Measurements from ENCODE around the gene PSMB7.

The PSMB7 gene

DNA sequence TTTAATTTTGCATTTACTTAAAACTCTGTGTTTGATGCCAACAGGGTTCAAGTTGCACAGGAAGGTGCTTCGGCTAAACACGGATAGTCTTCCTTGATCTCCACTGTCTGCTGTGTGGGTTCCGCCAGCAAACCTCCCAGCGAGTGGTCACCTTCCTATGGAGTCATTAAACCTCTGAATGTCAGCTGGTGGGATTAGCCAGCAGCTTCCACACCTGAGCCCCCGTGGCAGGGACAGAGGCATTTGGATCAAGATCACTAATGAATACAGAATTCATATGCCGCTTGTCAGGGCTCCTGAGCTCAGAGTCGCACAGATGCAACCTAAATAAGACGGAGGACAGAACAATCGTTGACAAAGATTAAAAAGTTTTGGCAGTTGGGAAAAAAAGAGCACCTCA lies 39.5 kb downstream of the PSMB7 start:
- Histone ChIP-seq H3K9me3 (ENCODE audit: insufficient read depth, low read depth, low read length) (0 out of 2 replicates have a peak, but pooled peaks cover 5% of the 10 kb centered on the region), H3K4me1 (ENCODE audit: insufficient read depth, low read length, poor library complexity, severe bottlenecking) (no peaks in the 10 kb centered on the region), H3K4me2 (ENCODE audit: low read depth, low read length, poor library complexity, severe bottlenecking) (no peak overlapping the region), H3K27me3 (ENCODE audit: insufficient read depth, low read length, poor library complexity, severe bottlenecking) (no peaks in the 10 kb centered on the region), H3K4me3 (ENCODE audit: low read length, poor library complexity, severe bottlenecking) (no peak overlapping the region), H3K36me3 (ENCODE audit: insufficient read depth, low read length) (peaks cover 30% of the 10 kb centered on the region), H3K79me2 (ENCODE audit: insufficient read depth, low read length) (peaks cover 53% of the 10 kb centered on the region; the same call in 1 of the 2 replicates), H3K9me2 (replicated peaks; ENCODE audit: low read depth, low read length) (no peaks in the 10 kb centered on the region), H3K9ac (ENCODE audit: low read depth, low read length, poor library complexity, severe bottlenecking) (no peak overlapping the region), H4K20me1 (ENCODE audit: insufficient read depth, low read length, poor library complexity, severe bottlenecking) (no peaks in the 10 kb centered on the region), H2AFZ (ENCODE audit: low read length) (no peak overlapping the region), H3F3A (ENCODE audit: low read depth) (no peaks in the 10 kb centered on the region)
- no peak for TF ChIP-seq CTCF (conservative IDR thresholded peaks at IDR 0.05; ENCODE audit: low read length)
- no peak for TF ChIP-seq EZH2phosphoT487 (IDR thresholded peaks at IDR 0.05; ENCODE audit: borderline replicate concordance)

DNA sequence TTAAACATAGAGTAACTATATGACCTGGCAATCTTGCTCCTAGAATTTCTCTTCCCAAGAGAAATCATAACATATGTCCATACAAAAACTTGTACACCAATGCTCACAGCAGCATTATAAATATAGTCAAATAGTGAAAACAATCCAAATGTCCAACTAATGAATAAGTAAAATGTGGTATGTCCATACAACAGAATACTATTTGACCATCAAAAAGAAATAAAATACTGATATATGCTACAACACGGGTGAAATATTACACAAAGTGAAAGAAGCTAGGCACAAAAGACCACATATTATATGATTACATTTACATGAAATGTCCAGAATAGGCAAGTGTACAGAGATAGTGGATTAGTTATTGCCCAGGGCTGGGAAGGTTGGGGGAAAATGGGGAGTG lies 41.4 kb downstream of the PSMB7 start:
- TF ChIP-seq CTCF (conservative IDR thresholded peaks at IDR 0.05; ENCODE audit: low read length) (no peak), EZH2phosphoT487 (IDR thresholded peaks at IDR 0.05; ENCODE audit: borderline replicate concordance) (no peak)
- H3K4me2 ChIP-seq (ENCODE audit: low read depth, low read length, poor library complexity, severe bottlenecking): no peak overlapping the region
- H3K79me2 ChIP-seq (ENCODE audit: insufficient read depth, low read length): peaks cover 60% of the 10 kb centered on the region; the same call in 1 of the 2 replicates
- no peaks in the 10 kb centered on the region for H3K27me3 ChIP-seq (ENCODE audit: insufficient read depth, low read length, poor library complexity, severe bottlenecking)
- H3K9me3 ChIP-seq (ENCODE audit: insufficient read depth, low read depth, low read length): 0 out of 2 replicates have a peak, but pooled peaks cover 5% of the 10 kb centered on the region
- no peaks in the 10 kb centered on the region for H4K20me1 ChIP-seq (ENCODE audit: insufficient read depth, low read length, poor library complexity, severe bottlenecking)
- H3K4me3 ChIP-seq (ENCODE audit: low read length, poor library complexity, severe bottlenecking): no peak overlapping the region
- H3K9ac ChIP-seq (ENCODE audit: low read depth, low read length, poor library complexity, severe bottlenecking): no peak overlapping the region
- H3F3A ChIP-seq (ENCODE audit: low read depth): no peaks in the 10 kb centered on the region
- peaks cover 16% of the 10 kb centered on the region for H3K36me3 ChIP-seq (ENCODE audit: insufficient read depth, low read length)
- H2AFZ ChIP-seq (ENCODE audit: low read length): no peak overlapping the region
- H3K9me2 ChIP-seq (replicated peaks; ENCODE audit: low read depth, low read length): no peaks in the 10 kb centered on the region
- H3K4me1 ChIP-seq (ENCODE audit: insufficient read depth, low read length, poor library complexity, severe bottlenecking): no peaks in the 10 kb centered on the region

DNA sequence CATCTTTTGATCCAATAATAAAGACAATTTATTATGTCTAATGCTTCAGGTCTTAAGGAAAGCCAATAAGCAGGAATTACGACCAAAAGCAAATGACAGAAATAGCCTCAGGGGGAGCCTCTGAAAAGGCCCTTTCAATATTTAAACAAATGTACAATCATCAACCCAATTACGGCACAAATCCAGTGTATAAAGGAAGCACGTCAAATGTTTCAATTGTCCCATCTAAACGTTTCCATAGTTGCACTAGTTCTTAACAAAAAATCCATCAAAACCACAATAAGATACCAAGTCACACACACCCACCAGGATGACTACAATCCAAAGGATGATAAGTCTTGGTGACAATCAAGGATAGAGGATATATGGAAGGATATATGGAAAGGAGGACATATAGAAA lies 41.9 kb downstream of the PSMB7 start:
- TF ChIP-seq CTCF (conservative IDR thresholded peaks at IDR 0.05; ENCODE audit: low read length): no peak
- TF ChIP-seq EZH2phosphoT487 (IDR thresholded peaks at IDR 0.05; ENCODE audit: borderline replicate concordance): no peak
- Histone ChIP-seq H3K79me2 (ENCODE audit: insufficient read depth, low read length) (peaks cover 61% of the 10 kb centered on the region; the same call in 1 of the 2 replicates), H3K4me2 (ENCODE audit: low read depth, low read length, poor library complexity, severe bottlenecking) (no peak overlapping the region), H3F3A (ENCODE audit: low read depth) (no peaks in the 10 kb centered on the region), H2AFZ (ENCODE audit: low read length) (no peak overlapping the region), H3K9ac (ENCODE audit: low read depth, low read length, poor library complexity, severe bottlenecking) (no peak overlapping the region), H3K4me3 (ENCODE audit: low read length, poor library complexity, severe bottlenecking) (no peak overlapping the region), H3K36me3 (ENCODE audit: insufficient read depth, low read length) (peaks cover 16% of the 10 kb centered on the region), H3K9me2 (replicated peaks; ENCODE audit: low read depth, low read length) (no peaks in the 10 kb centered on the region), H4K20me1 (ENCODE audit: insufficient read depth, low read length, poor library complexity, severe bottlenecking) (no peaks in the 10 kb centered on the region), H3K4me1 (ENCODE audit: insufficient read depth, low read length, poor library complexity, severe bottlenecking) (no peaks in the 10 kb centered on the region), H3K9me3 (ENCODE audit: insufficient read depth, low read depth, low read length) (0 out of 2 replicates have a peak, but pooled peaks cover 5% of the 10 kb centered on the region), H3K27me3 (ENCODE audit: insufficient read depth, low read length, poor library complexity, severe bottlenecking) (no peaks in the 10 kb centered on the region)
